CD4-positive, CD25-positive, alpha-beta regulatory T cell (primary cell): Measurements from ENCODE around the gene DACH1. TPM values are rescaled to one million over a fixed set of nuclear protein-coding genes. Genes with fewer than 3 reads are reported as not detected.

Experiments
- ATAC-seq, 2 donors: fragments of 150-1000 bp; cut with Tn5 transposase; one replicate each; pipeline ENCODE4 v1.10.0; 2021; ENCODE audit warnings: low read depth in 2 of 2, moderate number of reproducible peaks in 2 of 2, moderate library complexity in 1 of 2
- DNase-seq, 3 donors: peaks; one replicate each; pipeline versions ENCODE4 v3.0.0 to v3.0.0-alpha.2; 2012 to 2022; ENCODE audit warnings: mixed read lengths in 1 of 3
- H3K27ac ChIP-seq: one replicate; pipeline ENCODE4 v1.7.0; 2013; ENCODE audit warnings: mild to moderate bottlenecking, low read length; ENCODE audit not compliant: insufficient read depth, poor library complexity, severe bottlenecking
- H3K27me3 ChIP-seq: one replicate; pipeline ENCODE4 v1.7.0; 2013; ENCODE audit warnings: low read length; ENCODE audit not compliant: control insufficient read depth, insufficient read depth
- H3K36me3 ChIP-seq: one replicate; pipeline ENCODE4 v1.7.0; 2013; ENCODE audit warnings: mild to moderate bottlenecking, low read length, moderate library complexity; ENCODE audit not compliant: control insufficient read depth, insufficient read depth
- H3K4me1 ChIP-seq: 2 replicates; pipeline ENCODE4 v1.7.0; 2013; ENCODE audit warnings: mild to moderate bottlenecking, low read length; ENCODE audit not compliant: insufficient read depth, control insufficient read depth, poor library complexity, severe bottlenecking
- H3K4me3 ChIP-seq: one replicate; pipeline ENCODE4 v1.7.0; 2013; ENCODE audit warnings: low read depth, mild to moderate bottlenecking, low read length, moderate library complexity
- H3K9me3 ChIP-seq, 2 experiments: 1 replicate in 1 of 2; 2 replicates in 1 of 2; pipeline ENCODE4 v1.7.0; 2013; ENCODE audit warnings: low read length in 2 of 2, mild to moderate bottlenecking in 1 of 2, moderate library complexity in 1 of 2; ENCODE audit not compliant: control insufficient read depth in 2 of 2
- H3K27ac Mint-ChIP-seq, 3 donors: one replicate each; pipeline ENCODE4 v1.8.0; 2020 to 2022; ENCODE audit warnings: mild to moderate bottlenecking in 3 of 3, mixed read lengths in 3 of 3, moderate library complexity in 2 of 3
- H3K27me3 Mint-ChIP-seq: one replicate; pipeline ENCODE4 v1.8.0; 2022; ENCODE audit warnings: mild to moderate bottlenecking, mixed read lengths
- H3K36me3 Mint-ChIP-seq: one replicate; pipeline ENCODE4 v1.8.0; 2020; ENCODE audit warnings: mixed read lengths
- H3K4me1 Mint-ChIP-seq, 4 donors: one replicate each; pipeline ENCODE4 v1.8.0; 2020 to 2022; ENCODE audit warnings: mixed read lengths in 4 of 4, mild to moderate bottlenecking in 1 of 4
- H3K4me3 Mint-ChIP-seq, 4 donors: one replicate each; pipeline ENCODE4 v1.8.0; 2020 to 2022; ENCODE audit warnings: mild to moderate bottlenecking in 4 of 4, mixed read lengths in 4 of 4, moderate library complexity in 3 of 4
- H3K9me3 Mint-ChIP-seq, 7 donors: one replicate each; pipeline ENCODE4 v1.8.0; 2020 to 2022; ENCODE audit warnings: mixed read lengths in 7 of 7, mild to moderate bottlenecking in 3 of 7, moderate library complexity in 2 of 7
- polyA plus RNA-seq, 4 donors: library from polyadenylated mRNA; unstranded; fragments of 300-500 nt; fragmentation: Illumina TruSeq; gene quantifications; one replicate each; pipeline ENCODE4 v1.2.3, GENCODE V29; 2021
- total RNA-seq: library from RNA; stranded (reverse); gene quantifications from one replicate; pipeline ENCODE4 v1.2.3, GENCODE V29; 2022

The DACH1 gene
- total and polyA plus RNA-seq, 5 donors from 2014 or later: 0.47 TPM; not detected in 4

- DNase-seq (no peak), ATAC-seq (no peak)
- no peak overlapping the region for H3K27ac Mint-ChIP-seq
- no peaks in the 10 kb centered on the region for H3K36me3 ChIP-seq
- peaks cover 0 to 2% of the 10 kb centered on the region in 2 experiments for H3K9me3 ChIP-seq
- H3K9me3 Mint-ChIP-seq: peaks cover 0 to 25% (median 3%) of the 10 kb centered on the region in 7 donors
- H3K4me3 Mint-ChIP-seq: no peak overlapping the region
- no peak overlapping the region for H3K27ac ChIP-seq
- H3K27me3 ChIP-seq: no peaks in the 10 kb centered on the region
- H3K4me1 Mint-ChIP-seq: no peaks in the 10 kb centered on the region
- H3K36me3 Mint-ChIP-seq: no peaks in the 10 kb centered on the region
- H3K4me3 ChIP-seq: no peak overlapping the region
- no peaks in the 10 kb centered on the region for H3K4me1 ChIP-seq
- H3K27me3 Mint-ChIP-seq: no peaks in the 10 kb centered on the region
These were observed 470.9 kb downstream of the DACH1 start for GRCh38 chr13:71396149-71396548.

- no peaks in the 10 kb centered on the region for H3K27me3 Mint-ChIP-seq
- no peaks in the 10 kb centered on the region for H3K4me1 ChIP-seq
- H3K27me3 ChIP-seq: no peaks in the 10 kb centered on the region
- H3K4me1 Mint-ChIP-seq: no peaks in the 10 kb centered on the region
- H3K27ac ChIP-seq: no peak overlapping the region
- ATAC-seq: no peak
- no peak overlapping the region for H3K27ac Mint-ChIP-seq
- H3K36me3 Mint-ChIP-seq: no peaks in the 10 kb centered on the region
- no peak overlapping the region for H3K4me3 Mint-ChIP-seq
- H3K9me3 Mint-ChIP-seq: peaks cover 0 to 25% (median 3%) of the 10 kb centered on the region in 7 donors
- DNase-seq: no peak
- no peak overlapping the region for H3K4me3 ChIP-seq
- H3K36me3 ChIP-seq: no peaks in the 10 kb centered on the region
- H3K9me3 ChIP-seq: peaks cover 2 to 5% of the 10 kb centered on the region in 2 experiments
These were observed 472.0 kb downstream of the DACH1 start for GRCh38 chr13:71395053-71395452.

GRCh38 chr13:71394176-71394575, 472.8 kb downstream of the DACH1 start:
- H3K27ac Mint-ChIP-seq: no peak overlapping the region
- no peaks in the 10 kb centered on the region for H3K27me3 Mint-ChIP-seq
- Histone ChIP-seq H3K36me3 (no peaks in the 10 kb centered on the region), H3K27me3 (no peaks in the 10 kb centered on the region), H3K4me1 (no peaks in the 10 kb centered on the region), H3K9me3 (peaks cover 2 to 5% of the 10 kb centered on the region in 2 experiments), H3K27ac (no peak overlapping the region), H3K4me3 (no peak overlapping the region)
- no peaks in the 10 kb centered on the region for H3K4me1 Mint-ChIP-seq
- no peaks in the 10 kb centered on the region for H3K36me3 Mint-ChIP-seq
- H3K4me3 Mint-ChIP-seq: no peak overlapping the region
- peaks cover 0 to 25% (median 3%) of the 10 kb centered on the region in 7 donors for H3K9me3 Mint-ChIP-seq
- ATAC-seq (no peak), DNase-seq (no peak)
